ENCODE data around the gene MUC6.

MUC6 gene

DNA sequence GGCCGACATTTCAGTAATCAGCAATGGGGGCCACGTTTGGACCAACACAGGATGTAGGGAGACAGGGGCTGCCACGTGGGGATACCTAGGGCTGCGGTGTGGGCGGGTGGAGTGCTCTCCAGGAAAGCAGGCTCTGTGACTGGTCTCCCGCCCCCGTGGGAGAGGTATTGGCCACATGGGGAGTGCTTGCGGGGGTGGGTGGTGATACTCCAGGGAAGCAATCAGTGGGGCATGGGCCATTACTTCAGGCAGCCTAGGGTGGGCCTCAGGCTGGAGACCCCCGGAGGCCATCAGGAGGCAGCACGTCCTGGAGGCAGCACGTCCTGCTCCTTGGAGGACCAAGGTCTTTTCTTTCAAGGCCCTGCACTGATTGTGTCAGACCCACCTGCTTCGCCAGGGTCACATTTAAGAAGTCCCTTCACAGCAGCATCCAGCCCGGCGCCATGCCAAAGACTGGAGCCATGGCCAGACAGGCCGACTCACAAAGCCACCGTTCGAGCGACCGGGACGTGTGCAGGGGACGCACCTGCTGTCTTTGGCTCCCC lies 35.1 kb upstream of the MUC6 start:
- DNase-seq = no peak

DNA sequence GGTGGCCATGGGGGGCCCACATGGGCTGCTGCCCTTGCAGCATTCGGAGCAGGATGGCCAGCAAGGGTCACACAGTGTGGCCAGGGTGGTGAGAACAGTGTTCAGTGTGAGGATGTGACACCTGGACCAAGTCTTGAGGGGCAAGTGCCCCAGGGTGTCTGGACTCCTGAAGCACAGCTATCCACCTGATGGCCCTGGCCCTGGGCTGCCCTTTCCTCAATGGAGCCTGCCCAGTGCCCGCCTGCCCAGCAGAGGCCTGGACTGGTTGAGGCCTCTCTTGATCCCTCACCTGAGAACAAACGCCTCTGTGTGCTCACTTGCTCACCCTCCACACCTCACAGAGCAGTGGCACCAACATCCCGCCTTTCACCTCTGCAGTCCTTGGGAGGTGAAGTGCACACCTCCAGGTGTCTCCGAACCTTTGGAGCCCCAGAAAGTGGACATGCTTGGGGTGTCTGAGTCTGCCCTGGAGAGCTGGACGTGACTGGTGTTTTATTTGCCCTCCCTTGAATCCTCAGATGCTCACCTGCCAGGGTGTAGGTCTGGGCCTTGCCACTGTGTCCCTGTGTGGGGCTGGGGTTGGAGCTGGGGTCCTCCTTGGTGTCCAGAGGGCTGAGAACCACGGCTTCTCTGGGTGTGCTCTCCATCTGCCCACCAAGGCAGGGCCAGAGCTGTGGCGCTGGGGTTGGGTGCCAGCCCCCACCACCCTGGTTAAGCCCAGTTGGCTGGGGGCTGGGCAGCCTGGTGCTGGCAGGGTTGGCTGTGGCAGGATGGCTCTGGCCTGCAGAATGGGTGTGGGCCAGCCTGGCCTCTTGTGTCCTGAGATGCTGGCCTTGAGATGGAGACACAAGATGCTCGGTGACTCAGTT lies 34.3 kb upstream of the MUC6 start:
- DNase-seq = no peak

DNA sequence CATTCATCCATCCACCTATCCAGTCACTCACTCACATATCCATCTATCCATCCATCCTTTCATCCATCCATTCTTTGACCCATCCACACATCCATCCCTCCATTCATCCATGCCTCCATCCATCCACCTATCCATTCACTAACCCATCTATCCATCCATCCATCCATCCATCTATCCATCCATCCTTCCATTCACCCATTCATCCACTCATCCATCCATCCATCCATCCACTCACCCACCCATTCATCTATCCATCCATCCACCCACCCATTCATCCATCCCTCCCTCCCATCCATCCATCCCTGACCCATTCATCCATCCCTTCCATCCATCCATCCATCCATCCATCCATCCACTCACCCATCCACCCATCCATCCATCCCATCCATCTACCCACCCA lies 33.2 kb upstream of the MUC6 start:
- no peak for DNase-seq

DNA sequence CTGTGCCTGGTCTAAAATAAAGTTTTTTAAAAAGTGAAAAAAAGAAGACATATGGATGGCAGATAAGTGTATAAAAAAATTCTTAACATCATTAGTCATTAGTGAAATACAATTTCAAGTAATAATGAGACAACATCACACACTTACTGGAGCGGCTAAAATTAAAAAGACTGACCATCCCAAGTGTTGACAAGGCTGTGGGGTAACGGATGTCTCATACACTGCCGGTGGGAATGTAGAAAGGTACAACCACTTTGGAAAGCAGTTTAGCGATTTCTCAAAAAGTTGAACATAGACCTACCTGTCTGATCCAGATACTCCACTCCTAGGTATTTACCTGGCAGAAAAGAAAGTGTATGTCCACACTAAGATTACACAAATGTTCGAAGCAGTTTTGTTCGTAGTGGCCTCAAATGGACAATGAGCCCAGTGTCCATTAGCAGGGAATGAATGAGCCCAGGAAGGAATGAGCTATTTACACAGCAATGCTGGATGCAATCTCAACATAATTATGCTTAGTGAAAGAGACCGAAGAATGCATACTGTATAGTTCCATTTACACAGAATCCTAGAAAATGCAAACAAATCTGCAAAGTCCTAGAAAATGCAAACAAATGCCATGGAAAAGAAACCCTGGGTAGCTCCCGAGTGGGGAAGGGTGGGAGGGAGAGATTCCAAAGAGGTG lies 31.4 kb upstream of the MUC6 start:
- no peak for DNase-seq

DNA sequence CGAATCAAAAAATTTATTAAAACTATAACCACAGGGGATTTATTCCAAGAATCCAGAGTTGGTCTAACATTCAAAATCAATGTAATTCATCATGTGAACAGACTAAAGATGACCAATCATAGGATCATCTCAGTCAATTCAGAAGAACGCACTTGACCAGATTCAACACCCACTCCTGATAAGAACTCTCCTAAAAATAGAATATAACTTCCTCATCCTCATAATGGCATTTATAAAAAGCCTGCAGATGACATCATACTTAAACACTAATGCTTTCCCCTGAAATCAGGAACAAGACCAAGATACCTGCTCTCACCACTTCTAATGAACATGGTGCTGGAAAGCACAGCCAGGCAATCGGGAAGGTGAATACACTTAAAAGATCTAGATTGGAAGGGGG lies 27.6 kb upstream of the MUC6 start:
- DNase-seq = no peak

DNA sequence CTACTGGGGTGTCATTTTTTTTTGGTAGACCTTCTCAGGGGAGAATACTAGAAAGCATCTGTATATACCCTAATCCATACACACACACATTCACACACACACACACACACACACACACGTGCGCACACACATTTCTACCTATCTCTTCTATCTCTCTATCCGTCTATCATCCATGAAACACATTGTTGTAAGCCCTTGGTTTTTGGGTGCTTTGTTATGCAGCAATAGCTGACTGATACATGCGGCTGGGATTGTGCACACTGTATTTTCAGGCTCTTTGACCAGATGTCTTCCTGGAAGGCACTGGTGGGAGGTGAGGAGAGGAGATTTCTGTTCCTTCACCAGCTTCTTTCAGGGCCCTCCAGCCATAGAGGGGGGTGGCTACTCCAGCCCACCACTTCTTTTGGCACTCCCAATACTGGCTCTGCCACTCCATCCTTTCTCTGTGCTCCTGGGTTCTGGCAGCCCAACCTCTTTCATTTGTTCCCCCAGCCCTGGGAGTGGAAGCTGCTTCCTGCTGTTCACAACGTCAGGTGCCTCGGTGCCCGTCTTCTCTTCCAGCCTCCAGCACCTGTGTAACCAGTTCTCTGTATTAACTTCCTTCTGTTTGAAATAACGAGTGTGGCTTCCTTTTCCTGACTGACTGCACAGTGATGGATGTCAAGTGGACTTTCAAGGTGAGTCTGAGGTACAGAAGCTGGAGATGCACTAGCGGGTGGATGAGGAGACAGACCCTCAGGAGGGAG lies 25.7 kb upstream of the MUC6 start:
- DNase-seq = no peak

DNA sequence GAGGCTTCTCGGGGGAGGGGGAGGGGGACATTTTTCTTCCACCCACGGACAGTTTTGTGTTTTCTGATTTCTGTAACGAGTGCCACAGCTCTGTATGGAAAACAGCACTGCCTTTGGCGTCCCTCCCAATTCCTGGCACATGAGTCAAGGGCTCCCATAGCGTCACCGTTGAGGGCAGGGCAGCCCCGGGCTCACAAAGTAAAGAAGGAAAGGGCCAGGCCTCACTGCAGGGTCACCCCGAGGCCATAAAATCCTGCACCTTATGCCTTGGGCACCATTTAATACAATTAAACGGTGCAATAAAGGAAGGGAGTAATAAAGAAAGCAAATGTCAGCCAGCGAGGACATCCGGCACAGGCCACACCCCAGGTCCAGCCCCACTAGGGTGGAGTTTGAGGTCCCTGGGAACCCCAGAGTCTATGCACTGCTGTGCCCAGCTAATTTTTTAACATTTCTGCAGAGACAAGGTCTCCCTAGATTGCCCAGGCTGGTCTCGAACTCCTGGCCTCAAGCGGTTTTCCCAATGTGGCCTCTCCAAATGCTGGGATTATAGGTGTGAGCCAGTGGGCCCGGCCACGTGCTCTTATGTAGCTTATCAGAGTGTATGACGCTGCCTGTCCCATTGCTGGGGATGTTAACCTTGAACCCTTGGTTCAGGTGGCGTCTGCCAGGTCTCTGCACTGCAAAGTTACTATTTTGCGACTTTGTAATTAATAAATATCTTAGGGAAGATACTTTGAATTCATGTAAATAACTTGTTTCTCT lies 24.5 kb upstream of the MUC6 start:
- no peak for DNase-seq

DNA sequence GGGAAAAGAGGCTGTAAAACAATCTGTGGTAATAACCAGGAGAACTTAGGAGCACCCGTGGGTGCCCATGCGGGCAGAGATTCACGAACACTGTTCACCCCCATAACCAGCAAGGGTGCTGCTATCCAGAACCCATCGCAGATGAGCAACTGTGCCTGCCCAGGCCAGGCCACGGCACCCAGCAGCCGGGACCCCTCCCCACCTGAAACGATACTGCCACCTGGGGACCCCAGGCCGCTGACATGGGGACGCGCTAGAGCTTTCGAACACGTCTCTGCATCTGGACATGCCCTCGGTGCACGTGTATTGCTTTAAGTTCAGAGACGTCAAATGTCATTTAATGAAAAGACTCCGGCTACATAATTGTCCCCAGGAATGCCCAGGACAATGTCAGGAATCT lies 23.9 kb upstream of the MUC6 start:
- no peak for DNase-seq

DNA sequence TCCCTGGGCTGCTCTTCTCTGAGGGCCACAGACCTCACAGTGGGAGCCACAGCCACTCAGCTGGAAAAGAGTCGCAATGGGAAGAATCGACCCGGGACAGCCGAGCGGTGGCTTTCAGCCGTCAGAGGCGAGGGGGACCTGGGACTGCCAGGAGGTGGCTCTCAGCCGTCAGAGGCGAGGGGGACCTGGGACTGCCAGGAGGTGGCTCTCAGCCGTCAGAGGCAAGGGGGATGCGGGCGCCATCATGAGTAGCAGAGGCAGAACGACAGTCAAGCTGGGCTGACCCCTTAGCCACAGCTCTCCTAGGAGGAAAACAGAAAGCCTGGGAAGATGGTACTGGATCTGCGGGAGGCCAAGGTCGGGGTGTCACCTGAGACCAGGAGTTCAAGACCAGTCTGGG lies 23.2 kb upstream of the MUC6 start:
- no peak for DNase-seq

DNA sequence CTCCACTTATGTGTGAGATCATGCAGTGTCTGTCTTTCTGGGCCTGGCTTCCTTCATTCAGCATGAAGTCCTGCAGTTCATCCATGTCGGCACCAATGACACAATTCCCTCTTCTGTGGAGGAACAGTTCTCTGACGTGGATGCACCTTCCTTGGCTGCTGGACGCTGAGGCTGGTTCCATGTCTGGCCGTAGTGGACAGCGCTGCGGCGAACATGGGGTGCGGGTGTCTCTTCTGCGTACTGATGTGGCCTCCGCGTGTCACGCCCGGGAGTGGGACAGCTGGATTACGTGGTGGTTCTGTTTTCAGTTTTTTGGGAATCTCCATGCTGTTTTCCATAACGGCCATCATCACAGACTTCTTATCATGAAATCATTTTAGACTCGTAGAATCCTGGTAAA lies 21.3 kb upstream of the MUC6 start:
- DNase-seq = no peak

DNA sequence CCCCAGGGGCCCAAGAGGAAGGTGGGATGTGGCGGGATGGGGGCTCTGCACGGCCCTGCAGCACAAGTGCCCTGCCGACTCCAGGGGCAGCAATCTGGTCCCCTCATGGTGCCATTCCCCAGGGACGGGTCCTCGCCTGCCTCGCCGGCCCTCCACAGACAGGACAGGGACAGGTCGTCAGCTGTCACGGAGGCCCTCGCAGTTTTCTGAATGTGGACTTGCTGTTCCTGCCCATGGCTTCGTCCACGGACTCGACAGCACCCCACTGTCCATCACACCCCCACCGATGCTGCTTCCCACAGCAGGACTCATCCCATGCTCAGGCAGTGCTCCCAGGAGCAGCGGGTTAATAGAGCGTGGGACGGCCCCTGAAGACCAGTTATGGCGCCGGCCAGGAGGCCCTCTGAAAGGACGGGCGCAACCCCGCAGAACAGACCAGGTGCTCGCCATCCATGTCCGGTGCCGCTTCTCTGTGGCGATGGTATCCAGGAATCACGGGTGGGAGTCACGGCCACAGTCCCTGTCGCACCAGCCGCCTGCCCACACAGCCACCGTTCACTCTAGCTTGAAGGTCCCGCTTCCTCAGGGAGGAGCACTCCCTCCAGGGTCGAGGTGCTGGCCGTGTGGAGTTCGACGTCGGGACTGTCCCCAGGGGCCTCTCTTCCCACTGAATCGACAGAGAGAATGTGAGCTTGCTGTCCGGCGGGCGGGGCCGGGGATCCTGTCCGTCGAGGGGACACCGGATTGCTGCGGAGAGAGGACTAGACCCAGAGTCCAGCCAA lies 19.7 kb upstream of the MUC6 start:
- no peak for DNase-seq

DNA sequence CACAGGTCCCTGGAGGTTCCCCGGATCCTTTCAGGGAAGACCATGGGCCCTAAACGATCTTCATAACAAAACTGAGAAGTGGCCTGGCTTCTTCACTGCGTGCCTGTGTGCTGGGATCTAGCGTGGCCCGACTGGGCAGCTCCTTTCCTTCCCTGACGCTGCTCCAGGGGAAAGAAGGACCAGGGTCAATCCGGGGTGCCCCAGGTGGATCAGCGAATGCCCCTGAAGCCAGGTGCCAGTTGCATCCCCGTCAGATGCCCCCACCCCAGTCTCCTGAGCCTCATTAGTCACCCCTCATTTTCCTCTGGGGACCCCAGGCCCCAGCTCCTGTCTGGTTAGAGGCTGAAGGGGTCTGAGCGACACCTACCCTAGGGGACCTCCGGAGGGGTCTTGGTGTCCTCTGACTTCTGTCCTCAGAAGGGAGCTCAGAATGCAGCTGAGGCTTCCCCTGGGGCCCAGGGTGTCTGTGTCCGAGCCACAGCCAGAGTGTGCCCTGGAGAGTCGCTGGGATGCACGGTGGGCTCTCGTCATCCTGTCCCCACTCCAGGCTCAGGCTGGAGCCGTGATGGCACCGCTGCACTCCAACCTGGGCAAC lies 18.7 kb upstream of the MUC6 start:
- no peak for DNase-seq

DNA sequence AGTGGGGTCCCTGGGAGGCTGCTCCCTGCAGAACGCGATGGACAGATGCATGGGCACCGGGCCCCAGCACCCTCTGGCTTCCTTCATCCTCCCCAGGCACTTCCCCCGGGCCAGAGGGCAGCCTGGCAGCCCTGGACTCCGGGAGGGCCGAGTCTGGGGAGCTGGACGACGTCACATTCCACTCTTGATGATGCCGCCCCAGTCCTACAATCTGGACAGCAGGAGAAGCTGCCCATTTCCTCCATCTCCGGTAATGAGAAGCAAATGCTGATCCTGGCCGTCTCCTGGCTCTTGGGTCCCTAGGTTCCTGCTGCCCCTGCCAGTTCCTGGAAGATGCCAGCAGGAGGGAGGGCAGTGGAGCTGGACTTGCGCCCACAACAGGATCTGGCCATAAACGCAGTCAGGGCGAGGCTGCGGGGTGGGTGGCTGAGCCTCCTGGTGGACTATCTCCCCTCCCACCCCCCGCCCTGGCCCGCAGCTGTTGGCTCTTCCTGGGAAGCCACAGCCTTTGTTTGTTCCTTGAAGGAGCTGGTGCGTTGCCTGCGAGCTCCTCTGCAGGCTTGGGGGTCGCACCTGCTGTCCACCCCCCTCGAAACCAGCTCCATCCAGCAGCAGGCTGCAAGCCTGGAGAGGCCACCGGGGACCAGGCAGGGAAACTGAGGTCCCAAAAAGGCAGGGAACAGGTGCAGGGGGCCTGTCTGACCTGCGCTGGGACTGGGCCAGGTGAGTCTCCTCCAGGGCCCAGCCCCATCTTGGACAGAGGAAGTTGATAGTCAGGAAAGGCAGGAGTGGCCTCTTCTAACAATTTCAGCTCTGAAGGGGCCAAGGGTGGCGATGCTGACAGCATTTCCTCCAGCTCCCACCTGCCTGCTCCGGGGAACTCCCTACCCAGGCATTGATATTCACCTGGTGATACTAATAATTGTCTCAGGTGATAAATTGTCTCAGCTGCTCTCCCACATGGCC lies 17.9 kb upstream of the MUC6 start:
- DNase-seq = no peak

DNA sequence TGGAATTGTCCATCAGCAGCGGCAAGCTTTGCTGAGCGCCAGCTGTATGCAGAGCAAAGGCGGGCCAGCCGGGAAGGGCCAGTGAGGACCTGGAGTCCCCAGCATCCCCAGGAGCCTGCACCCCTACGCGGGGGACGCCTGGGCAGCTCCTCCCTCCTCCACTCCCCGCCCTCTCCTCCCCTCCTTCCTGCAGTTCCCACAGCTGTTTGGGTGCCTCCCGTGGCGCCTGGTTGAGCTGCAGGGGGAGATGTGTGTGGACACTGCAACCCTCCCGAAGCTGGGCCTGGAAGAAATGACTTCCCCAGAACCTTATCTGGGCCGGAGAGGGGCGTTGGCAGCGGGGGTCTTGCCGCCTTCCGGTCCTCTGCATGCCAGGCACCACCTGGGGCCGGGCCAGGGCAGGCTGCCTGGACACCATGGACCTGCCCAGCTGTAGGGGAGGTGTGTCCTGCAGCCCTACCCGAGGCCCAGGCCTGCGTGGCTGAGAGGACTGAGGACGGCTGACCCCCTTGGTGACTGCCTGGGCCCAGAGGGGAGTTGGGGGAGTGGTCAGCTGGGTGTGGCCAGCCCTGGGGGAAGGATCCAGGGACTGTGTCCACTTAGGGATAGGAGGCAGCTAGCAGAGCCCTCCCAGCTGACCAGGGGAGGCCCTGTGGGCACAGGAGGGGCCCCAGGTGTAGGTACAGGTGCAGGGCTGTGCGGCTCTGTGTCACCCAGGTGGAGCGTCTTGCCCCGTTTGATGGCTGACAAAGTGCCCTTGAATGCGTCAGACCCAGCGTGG lies 16.8 kb upstream of the MUC6 start:
- DNase-seq = no peak

DNA sequence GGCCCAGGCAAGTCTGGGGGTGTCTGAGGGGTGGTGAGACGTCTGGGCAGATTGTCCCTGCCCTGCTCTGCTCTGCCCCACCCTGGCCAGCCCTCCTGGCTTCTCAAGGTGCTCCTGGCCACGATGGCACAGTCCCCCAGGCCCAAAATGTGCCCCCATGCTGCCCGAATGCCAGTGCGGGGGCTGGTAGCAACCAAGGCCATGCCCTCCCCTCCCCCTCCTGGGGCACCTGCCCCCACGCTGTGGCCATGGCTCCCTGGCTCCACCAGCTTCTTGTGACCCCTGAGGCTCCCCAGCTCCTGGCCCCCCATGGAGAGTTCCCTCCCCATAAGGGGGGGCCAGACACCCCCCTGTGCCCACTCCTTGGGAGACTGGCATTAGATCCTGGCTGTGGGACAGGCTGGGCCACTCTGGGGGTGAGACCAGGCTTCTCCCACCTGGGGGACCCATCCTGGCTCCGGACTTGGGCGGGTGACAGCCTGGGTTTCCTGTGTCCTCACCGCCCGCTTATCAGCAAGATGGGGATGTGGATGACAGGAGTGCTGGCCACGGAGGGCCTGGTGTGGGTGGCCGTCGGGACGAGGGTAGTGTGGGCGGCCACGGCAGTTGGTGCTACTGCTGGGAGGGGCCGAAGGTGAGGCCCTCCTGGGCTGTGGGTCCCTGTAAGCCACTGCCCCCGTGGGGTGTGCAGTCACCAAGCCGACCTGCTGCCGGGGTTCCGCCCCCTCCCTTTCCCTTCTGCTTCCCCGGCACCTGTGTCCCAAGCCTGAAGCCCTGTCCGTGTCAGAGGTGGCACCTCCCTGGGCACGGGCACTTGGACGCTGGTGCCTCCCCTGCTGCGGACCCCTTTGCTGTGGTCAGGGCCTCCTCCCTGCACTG lies 15.9 kb upstream of the MUC6 start:
- DNase-seq = no peak

DNA sequence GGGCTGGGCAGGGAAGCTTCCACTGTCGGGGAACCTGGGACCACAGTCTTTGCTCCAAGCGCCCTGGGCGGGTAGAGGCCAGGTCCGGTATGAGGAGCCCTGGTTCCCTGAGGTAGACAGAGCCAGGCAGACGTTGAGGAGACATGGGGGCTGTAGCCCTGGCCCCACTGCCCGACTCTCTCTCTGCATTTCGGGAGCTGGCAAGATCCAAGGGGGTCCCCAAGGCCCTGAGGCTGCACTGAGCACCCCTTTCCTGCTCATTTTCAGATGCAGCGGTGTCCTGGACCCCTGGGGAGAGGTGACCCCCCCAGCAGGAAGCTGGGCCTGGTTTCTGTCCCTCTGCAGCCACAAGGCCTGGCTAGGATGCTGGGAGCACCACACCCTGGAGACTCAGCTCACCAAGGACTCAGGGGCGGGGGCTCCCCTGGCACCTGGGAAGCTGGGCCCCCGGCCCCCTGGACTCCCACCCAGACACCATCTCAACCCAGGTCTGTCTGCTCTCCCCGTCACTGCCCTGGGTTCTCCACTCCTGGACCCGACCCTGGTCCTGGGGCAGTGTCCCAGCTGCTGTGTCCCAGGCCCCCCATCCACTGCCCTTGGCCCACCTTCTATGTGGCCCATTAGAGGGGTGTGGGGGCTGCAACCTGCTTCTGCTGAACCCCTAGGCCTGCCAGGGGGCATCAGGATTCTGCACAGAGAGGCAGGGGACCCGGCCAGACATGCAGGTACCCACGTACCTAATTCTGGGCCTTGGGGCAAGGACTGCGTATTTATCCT lies 15.0 kb upstream of the MUC6 start:
- no peak for DNase-seq

DNA sequence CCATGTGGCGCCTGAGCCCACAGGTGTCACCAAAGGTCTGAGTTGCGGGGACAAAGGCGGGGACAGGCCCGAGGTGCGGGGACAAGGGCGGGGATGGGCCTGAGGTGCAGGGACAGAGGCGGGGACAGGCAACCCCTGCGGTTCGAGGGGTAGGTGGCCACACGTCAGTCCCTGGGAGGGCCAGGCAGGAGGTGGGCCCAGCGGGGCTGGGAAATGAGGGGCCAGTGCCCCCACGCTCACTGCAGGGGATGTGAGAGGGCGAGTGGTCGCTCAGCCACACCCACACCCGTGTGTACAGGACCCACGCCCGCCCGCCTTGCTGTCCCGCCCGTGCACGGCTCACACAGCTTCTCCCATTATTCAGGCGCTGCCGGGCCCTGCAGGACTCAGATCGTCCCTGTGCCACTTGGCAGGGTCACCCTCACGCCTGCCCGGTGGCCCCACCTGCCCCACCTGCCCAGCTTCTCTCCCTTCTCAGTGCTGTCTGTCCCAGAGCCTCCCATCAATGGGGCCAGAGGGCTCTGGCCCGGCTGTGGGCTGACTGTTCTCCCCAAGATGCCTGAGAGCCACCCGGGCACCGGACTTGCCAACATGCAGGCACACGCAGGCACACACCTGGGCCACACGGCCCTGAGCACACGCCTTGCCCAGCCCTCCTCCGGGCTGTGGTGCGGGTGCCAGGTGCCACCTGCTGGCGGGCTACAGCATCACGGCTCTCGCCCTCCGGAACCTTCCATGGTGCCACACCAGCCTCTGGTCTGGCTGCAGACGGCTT lies 14.2 kb upstream of the MUC6 start:
- peak; percentile 61 to 73 for DNase-seq
